GM18868 (cell line): ENCODE data around the gene CEP170.

Experiments
- ATAC-seq: cut with Tn5 transposase; IDR thresholded peaks from one replicate; pipeline ENCODE4 v1.9.1; 2021; ENCODE audit warnings: mild to moderate bottlenecking, moderate library complexity; ENCODE audit not compliant: unreplicated experiment

The CEP170 gene

GRCh38 chr1:243254927-243255790, at the start of gene CEP170:
CEP170 (minus strand) TSS chr1:243255281; CDS start chr1:243225280, 30,001 bp downstream.
- ATAC-seq: peak; percentile 52

GRCh38 chr1:243301059-243301458, 46.0 kb upstream of the CEP170 start:
- no peak for ATAC-seq

GRCh38 chr1:243299069-243299468, 44.0 kb upstream of the CEP170 start:
- no peak for ATAC-seq

- ATAC-seq: no peak
Observed at GRCh38 chr1:243294723-243295121, 39.6 kb upstream of the CEP170 start.

GRCh38 chr1:243293941-243294722, 39.1 kb upstream of the CEP170 start:
- ATAC-seq: no peak

- no peak for ATAC-seq
Observed at GRCh38 chr1:243292117-243292516, 37.0 kb upstream of the CEP170 start.

GRCh38 chr1:243291292-243291691, 36.2 kb upstream of the CEP170 start:
- no peak for ATAC-seq

GRCh38 chr1:243288062-243288461, 33.0 kb upstream of the CEP170 start:
- no peak for ATAC-seq

GRCh38 chr1:243287652-243288051, 32.6 kb upstream of the CEP170 start:
- peak; percentile 96 for ATAC-seq

GRCh38 chr1:243287123-243287460, 32.0 kb upstream of the CEP170 start:
- no peak for ATAC-seq

GRCh38 chr1:243286409-243287122, 31.5 kb upstream of the CEP170 start:
- ATAC-seq: no peak

GRCh38 chr1:243281672-243282071, 26.6 kb upstream of the CEP170 start:
- no peak for ATAC-seq

GRCh38 chr1:243280571-243281129, 25.6 kb upstream of the CEP170 start:
- no peak for ATAC-seq

GRCh38 chr1:243275316-243275715, 20.2 kb upstream of the CEP170 start:
- no peak for ATAC-seq

GRCh38 chr1:243273945-243274344, 18.9 kb upstream of the CEP170 start:
- no peak for ATAC-seq

GRCh38 chr1:243273506-243273905, 18.4 kb upstream of the CEP170 start:
- no peak for ATAC-seq

- no peak for ATAC-seq
Observed at GRCh38 chr1:243272401-243272800, 17.3 kb upstream of the CEP170 start.

GRCh38 chr1:243271996-243272395, 16.9 kb upstream of the CEP170 start:
- ATAC-seq: no peak

GRCh38 chr1:243270097-243270864, 15.2 kb upstream of the CEP170 start:
- no peak for ATAC-seq

GRCh38 chr1:243269461-243269801, 14.3 kb upstream of the CEP170 start:
- ATAC-seq: peak; percentile 57
